Body of pancreas (tissue), 4 donors: ENCODE data around the gene DCAF7. TPM values are rescaled to one million over a fixed set of nuclear protein-coding genes. Genes with fewer than 3 reads are reported as not detected.

Source experiments
- ATAC-seq: fragments of 150-250 bp; one replicate; pipeline ENCODE4 v1.9.1; 2016
- DNase-seq, 4 donors: peaks; one replicate each; pipeline ENCODE4 v3.0.0-alpha.2; 2019
- H3K27ac ChIP-seq, 4 donors: fragments of 200-600 bp; sonication (generic); 1 replicate in 3 of 4; 2 replicates in 1 of 4; pipeline versions ENCODE4 v1.5.1 to v1.6.1; 2016 to 2019; ENCODE audit warnings: mild to moderate bottlenecking in 1 of 4, mixed read lengths in 1 of 4, moderate library complexity in 1 of 4
- H3K27me3 ChIP-seq, 2 donors: fragments of 200-600 bp; sonication (generic); one replicate each; pipeline ENCODE4 v1.6.0; 2016; ENCODE audit warnings: mild to moderate bottlenecking in 1 of 2
- H3K36me3 ChIP-seq, 2 donors: fragments of 200-600 bp; sonication (generic); replicated peaks in 1 of 2; 2 replicates each; pipeline ENCODE4 v1.5.1; 2016; ENCODE audit warnings: low read depth in 2 of 2; ENCODE audit not compliant: insufficient read depth in 1 of 2
- H3K4me1 ChIP-seq: fragments of 200-600 bp; sonication (generic); one replicate; pipeline ENCODE4 v1.6.0; 2016
- H3K4me3 ChIP-seq, 2 donors: fragments of 200-600 bp; sonication (generic); 1 replicate in 1 of 2; 2 replicates in 1 of 2; pipeline ENCODE4 v1.5.1; 2016 to 2019
- H3K9me3 ChIP-seq, 3 donors: fragments of 200-600 bp; sonication (generic); 1 replicate in 2 of 3; 2 replicates in 1 of 3; pipeline ENCODE4 v1.5.1; 2016
- POLR2A ChIP-seq, 3 donors: fragments of 450-650 bp; IDR thresholded peaks; one replicate each; pipeline ENCODE4 v1.6.1; 2016; ENCODE audit warnings: antibody characterized with exemption in 3 of 3, mild to moderate bottlenecking in 2 of 3
- WGBS, 2 donors: methylation state at CpG; one replicate each; pipeline ENCODE4 v1.1.5; 2017; 5-methylcytosine and 5-hydroxymethylcytosine counted together
- intact Hi-C: fragments of 100-400 bp; cut with DNase I; formaldehyde crosslinking; loops from one replicate; pipeline ENCODE4 v1.15.1; 2023
- total RNA-seq, 2 donors: library from RNA; depleted of rRNA; stranded (reverse); fragments of >200 nt; gene quantifications; one replicate each; pipeline ENCODE4 v1.1.0, GENCODE V29; 2016
- TF ChIP-seq, protein P1 (sequence below), 7 experiments: fragments of 450-650 bp in 4 of 7; fragments of 200-600 bp in 3 of 7; sonication (generic) in 3 of 7; IDR thresholded peaks; one replicate each; pipeline ENCODE4 v1.5.1; 2016 to 2019; ENCODE audit warnings: antibody characterized with exemption in 7 of 7

DCAF7 gene
- total RNA-seq, 2 donors from 2014 or later = 16.8 to 16.9 TPM

DNA sequence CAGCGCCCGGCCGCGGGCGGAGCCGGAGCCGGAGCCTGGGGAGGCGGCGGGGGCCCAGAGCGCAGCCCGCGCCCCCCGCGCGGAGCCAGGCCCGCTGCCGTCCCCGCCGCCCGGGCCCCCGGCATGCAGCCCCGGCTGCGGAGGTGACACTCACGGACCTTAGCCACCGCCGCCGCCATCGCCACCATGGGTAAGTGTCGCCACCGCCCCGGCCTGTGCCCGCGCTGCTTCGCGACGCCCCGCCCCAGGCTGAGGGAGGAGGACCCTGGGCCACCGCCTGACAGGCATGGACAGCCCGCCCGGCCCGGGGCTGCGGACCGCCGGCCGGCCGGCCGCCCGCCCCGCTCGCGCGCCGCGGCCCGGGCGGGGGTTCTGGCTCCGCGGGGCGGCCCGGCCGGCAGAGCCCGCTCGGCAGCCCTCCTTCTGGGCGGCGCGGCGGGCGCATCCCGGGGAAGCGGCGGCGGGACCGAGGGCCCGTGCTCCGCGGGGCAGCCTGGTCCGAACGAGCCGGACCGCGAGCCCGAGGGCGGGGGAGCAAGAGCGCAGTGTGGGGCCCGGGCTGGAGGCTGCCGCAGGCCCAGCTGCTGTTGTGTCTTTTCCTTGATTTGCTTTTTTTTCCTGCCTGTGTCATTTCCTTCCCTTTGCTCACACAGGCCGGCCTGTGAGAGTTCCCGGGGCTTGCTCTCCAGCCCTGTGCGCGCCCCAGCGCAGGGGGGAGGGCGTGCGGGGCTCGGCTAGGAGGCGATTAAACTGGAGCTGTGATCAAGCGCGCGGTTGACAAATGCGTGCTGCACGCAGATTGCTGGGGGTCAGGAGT lies 72.5 kb downstream of the DCAF7 start:
- no peaks in the 10 kb centered on the region for H3K27me3 ChIP-seq
- peaks cover 30% of the 10 kb centered on the region for H3K4me1 ChIP-seq
- H3K9me3 ChIP-seq = no peaks in the 10 kb centered on the region
- DNase-seq (peak; percentile 75 to 81 (median 77)), ATAC-seq (peak; percentile 52)
- peak in 2 of 3 donors; percentile 30 to 42 for TF ChIP-seq POLR2A (IDR thresholded peaks at IDR 0.05)
- TF ChIP-seq, protein P1, sequence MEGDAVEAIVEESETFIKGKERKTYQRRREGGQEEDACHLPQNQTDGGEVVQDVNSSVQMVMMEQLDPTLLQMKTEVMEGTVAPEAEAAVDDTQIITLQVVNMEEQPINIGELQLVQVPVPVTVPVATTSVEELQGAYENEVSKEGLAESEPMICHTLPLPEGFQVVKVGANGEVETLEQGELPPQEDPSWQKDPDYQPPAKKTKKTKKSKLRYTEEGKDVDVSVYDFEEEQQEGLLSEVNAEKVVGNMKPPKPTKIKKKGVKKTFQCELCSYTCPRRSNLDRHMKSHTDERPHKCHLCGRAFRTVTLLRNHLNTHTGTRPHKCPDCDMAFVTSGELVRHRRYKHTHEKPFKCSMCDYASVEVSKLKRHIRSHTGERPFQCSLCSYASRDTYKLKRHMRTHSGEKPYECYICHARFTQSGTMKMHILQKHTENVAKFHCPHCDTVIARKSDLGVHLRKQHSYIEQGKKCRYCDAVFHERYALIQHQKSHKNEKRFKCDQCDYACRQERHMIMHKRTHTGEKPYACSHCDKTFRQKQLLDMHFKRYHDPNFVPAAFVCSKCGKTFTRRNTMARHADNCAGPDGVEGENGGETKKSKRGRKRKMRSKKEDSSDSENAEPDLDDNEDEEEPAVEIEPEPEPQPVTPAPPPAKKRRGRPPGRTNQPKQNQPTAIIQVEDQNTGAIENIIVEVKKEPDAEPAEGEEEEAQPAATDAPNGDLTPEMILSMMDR (IDR thresholded peaks at IDR 0.05) = peak in 1 of 7 experiments; percentile 5
- peak overlapping the region; percentile 72 to 87 (median 76) for H3K27ac ChIP-seq
- intact Hi-C loops = no loop called here
- H3K4me3 ChIP-seq = peak overlapping the region; percentile 44 to 55
- 0 to 1% methylated on average over 12 to 38 of the region's 100 CpGs for WGBS, 2 donors
- H3K36me3 ChIP-seq = no peaks in the 10 kb centered on the region

DNA sequence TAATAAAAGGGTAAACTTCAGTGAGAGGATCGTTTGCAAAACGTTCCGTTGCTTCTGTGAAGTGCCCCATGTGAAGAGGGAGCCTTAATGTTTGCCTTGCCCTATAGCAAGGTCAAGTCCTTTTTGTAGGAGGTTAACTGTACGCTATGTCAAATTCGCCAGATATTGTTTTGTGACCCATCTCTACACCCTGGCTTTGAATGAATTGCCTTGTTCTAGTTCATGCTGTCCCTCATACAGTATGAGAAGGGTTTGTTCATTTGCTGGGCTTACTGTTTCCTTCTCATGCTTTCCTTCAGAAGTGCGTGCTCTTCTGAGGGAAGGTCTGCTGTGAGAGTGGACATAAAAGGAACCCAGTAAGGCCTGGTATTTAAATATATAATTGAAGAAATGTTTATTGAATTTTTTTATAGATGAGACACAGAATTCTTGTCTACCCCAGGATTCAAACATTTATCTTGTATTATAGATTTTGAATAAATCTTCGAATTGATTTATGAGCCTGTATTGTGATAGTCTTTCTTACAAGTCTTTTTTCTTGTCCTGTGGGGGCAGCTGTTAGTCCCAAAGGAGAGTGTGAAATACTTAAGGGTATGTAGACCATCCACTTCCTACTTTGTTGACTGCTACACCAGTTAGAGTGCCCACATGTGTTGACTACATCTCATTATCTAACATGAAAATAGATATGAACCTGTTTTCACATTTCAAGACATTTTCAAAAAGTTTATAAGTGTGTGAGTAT lies 73.7 kb downstream of the DCAF7 start:
- Histone ChIP-seq H3K27ac (peak overlapping the region in 1 of 4 donors; percentile 87), H3K4me3 (no peak overlapping the region), H3K27me3 (no peaks in the 10 kb centered on the region), H3K9me3 (no peaks in the 10 kb centered on the region), H3K36me3 (no peaks in the 10 kb centered on the region), H3K4me1 (peaks cover 37% of the 10 kb centered on the region)
- intact Hi-C loops = no loop called here
- TF ChIP-seq POLR2A (IDR thresholded peaks at IDR 0.05) = no peak
- TF ChIP-seq, protein P1 (IDR thresholded peaks at IDR 0.05) = no peak
- WGBS, 2 donors = 26% methylated on average over 7 of the region's 7 CpGs
- ATAC-seq (no peak), DNase-seq (no peak)

DNA sequence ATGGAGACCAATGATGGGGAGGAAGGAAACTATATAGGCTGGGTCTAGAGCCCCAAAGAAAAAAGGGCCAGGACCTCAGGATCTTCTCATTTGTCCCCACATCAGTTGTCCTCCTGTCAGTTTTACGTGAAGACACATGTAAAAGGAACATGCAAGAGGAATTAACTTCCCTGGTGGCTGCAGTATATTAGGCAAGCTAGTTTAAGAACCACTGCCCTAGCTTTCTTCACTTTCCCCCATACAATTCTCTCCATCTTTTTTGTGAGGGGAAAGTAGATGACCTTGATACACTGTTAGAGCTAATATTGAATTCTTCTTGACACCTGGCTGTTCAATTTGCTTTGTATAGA lies 74.2 kb downstream of the DCAF7 start:
- DNase-seq = no peak
- intact Hi-C loops = no loop called here
- Histone ChIP-seq H3K9me3 (no peaks in the 10 kb centered on the region), H3K4me1 (peaks cover 42% of the 10 kb centered on the region), H3K4me3 (no peak overlapping the region), H3K27ac (no peak overlapping the region), H3K27me3 (no peaks in the 10 kb centered on the region), H3K36me3 (no peaks in the 10 kb centered on the region)
- ATAC-seq = no peak
- 76 to 82% methylated on average over 1 of the region's 1 CpG for WGBS, 2 donors
- TF ChIP-seq, protein P1 (IDR thresholded peaks at IDR 0.05) = no peak
- no peak for TF ChIP-seq POLR2A (IDR thresholded peaks at IDR 0.05)

DNA sequence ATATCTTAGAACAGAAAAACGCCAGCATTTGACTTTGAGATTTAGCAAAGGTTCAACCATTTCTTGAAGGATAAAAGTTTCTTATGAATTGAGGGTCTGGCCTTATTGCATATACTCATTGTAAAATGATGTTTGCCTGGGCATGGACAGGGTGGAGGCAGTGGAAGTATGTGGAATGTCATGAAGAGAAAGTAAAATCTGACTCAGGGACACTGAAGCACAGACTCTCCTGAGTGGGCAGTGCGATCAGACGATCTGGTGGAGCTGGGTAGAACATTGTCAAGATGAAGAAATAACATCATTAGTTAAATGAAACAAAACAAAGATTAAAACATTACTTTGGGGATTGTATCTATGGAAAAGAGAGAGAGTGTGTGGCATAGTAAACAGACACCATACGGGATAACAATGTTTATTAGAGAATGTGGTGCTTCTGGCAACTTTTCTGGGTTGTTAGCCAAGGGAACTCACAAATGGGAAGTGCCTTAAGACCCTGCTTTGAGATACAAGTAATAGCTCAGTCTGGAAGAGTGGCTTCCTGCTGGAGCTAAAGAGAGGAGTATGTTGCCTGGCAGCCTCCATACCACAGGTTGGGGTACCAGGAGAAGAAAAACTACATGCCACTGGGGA lies 76.4 kb downstream of the DCAF7 start:
- Histone ChIP-seq H3K36me3 (no peaks in the 10 kb centered on the region), H3K4me3 (no peak overlapping the region), H3K9me3 (no peaks in the 10 kb centered on the region), H3K4me1 (peaks cover 45% of the 10 kb centered on the region), H3K27me3 (no peaks in the 10 kb centered on the region), H3K27ac (no peak overlapping the region)
- WGBS, 2 donors = 41 to 44% methylated on average over 4 of the region's 4 CpGs
- DNase-seq = no peak
- TF ChIP-seq POLR2A (IDR thresholded peaks at IDR 0.05) = no peak
- TF ChIP-seq, protein P1 (IDR thresholded peaks at IDR 0.05) = no peak
- intact Hi-C loops = no loop called here
- ATAC-seq = no peak
